Chondrocyte (in vitro differentiated cells): ENCODE measurements around the gene FBXL20. TPM values are rescaled to one million over a fixed set of nuclear protein-coding genes. Genes with fewer than 3 reads are reported as not detected.
"Not testable (repeated sequence)": the region's sequence is repeated elsewhere in the genome, so short reads cannot be mapped to it uniquely, and the experiment has no call there.

Source experiments
- DNase-seq: peaks from one replicate; pipeline ENCODE4 v3.0.0; 2021; ENCODE audit warnings: mixed read lengths, low spot score
- H3K27ac Mint-ChIP-seq: one replicate; pipeline ENCODE4 v1.8.0; 2021; ENCODE audit warnings: mild to moderate bottlenecking, moderate library complexity, mixed read lengths; ENCODE audit not compliant: unreplicated experiment
- H3K27me3 Mint-ChIP-seq: 2 replicates; pipeline ENCODE4 v1.8.0; 2021; ENCODE audit warnings: low read depth, mixed read lengths
- H3K36me3 Mint-ChIP-seq: 2 replicates; pipeline ENCODE4 v1.8.0; 2021; ENCODE audit warnings: low read depth, mixed read lengths
- H3K4me1 Mint-ChIP-seq: 2 replicates; pipeline ENCODE4 v1.8.0; 2021; ENCODE audit warnings: low read depth, mild to moderate bottlenecking, mixed read lengths
- H3K4me3 Mint-ChIP-seq: one replicate; pipeline ENCODE4 v1.8.0; 2021; ENCODE audit warnings: mild to moderate bottlenecking, moderate library complexity, mixed read lengths; ENCODE audit not compliant: unreplicated experiment
- H3K9me3 Mint-ChIP-seq: 2 replicates; pipeline ENCODE4 v1.8.0; 2021; ENCODE audit warnings: low read depth, mixed read lengths
- CTCF ChIP-seq: fragments of 200-600 bp; sonication (generic); IDR thresholded peaks from 2 replicates; pipeline ENCODE4 v1.5.0; 2021; ENCODE audit warnings: antibody characterized with exemption, mild to moderate bottlenecking, moderate library complexity
- total RNA-seq: library from RNA; stranded (reverse); gene quantifications from 3 replicates; pipeline ENCODE4 v1.2.1, GENCODE V29; 2021

The FBXL20 gene
- total RNA-seq, 1 donor from 2014 or later = 21.8 TPM

GRCh38 chr17:39443326-39443725 lies 41.9 kb upstream of the FBXL20 start:
- DNase-seq = no peak
- Mint-ChIP-seq H3K4me1 (no peaks in the 10 kb centered on the region), H3K27me3 (no peaks in the 10 kb centered on the region), H3K4me3 (no peak overlapping the region), H3K36me3 (peaks cover 31% of the 10 kb centered on the region), H3K27ac (no peak overlapping the region), H3K9me3 (no peaks in the 10 kb centered on the region)
- TF ChIP-seq CTCF = no peak

GRCh38 chr17:39439868-39440267 lies 38.4 kb upstream of the FBXL20 start:
- not testable (repeated sequence) for H3K4me1 Mint-ChIP-seq, H3K27me3 Mint-ChIP-seq, H3K9me3 Mint-ChIP-seq, H3K4me3 Mint-ChIP-seq, DNase-seq
- H3K27ac Mint-ChIP-seq = peak overlapping the region; percentile 20
- H3K36me3 Mint-ChIP-seq = peaks cover 29% of the 10 kb centered on the region

GRCh38 chr17:39429600-39429999 lies 28.2 kb upstream of the FBXL20 start:
- Mint-ChIP-seq H3K27me3 (no peaks in the 10 kb centered on the region), H3K36me3 (peaks cover 22% of the 10 kb centered on the region), H3K4me3 (no peak overlapping the region), H3K4me1 (no peaks in the 10 kb centered on the region), H3K27ac (no peak overlapping the region), H3K9me3 (no peaks in the 10 kb centered on the region)
- no peak for TF ChIP-seq CTCF
- DNase-seq = peak; percentile 13

GRCh38 chr17:39416141-39416540 lies 14.7 kb upstream of the FBXL20 start:
- no peaks in the 10 kb centered on the region for H3K27me3 Mint-ChIP-seq
- TF ChIP-seq CTCF = no peak
- H3K4me1 Mint-ChIP-seq = no peaks in the 10 kb centered on the region
- no peak overlapping the region for H3K4me3 Mint-ChIP-seq
- no peak for DNase-seq
- H3K36me3 Mint-ChIP-seq = peaks cover 23% of the 10 kb centered on the region
- H3K27ac Mint-ChIP-seq = no peak overlapping the region
- no peaks in the 10 kb centered on the region for H3K9me3 Mint-ChIP-seq

GRCh38 chr17:39410279-39410678 lies 8.9 kb upstream of the FBXL20 start:
- no peak for DNase-seq
- no peaks in the 10 kb centered on the region for H3K9me3 Mint-ChIP-seq
- H3K4me3 Mint-ChIP-seq = no peak overlapping the region
- peaks cover 37% of the 10 kb centered on the region for H3K36me3 Mint-ChIP-seq
- no peak for TF ChIP-seq CTCF
- peaks cover 3% of the 10 kb centered on the region for H3K4me1 Mint-ChIP-seq
- H3K27me3 Mint-ChIP-seq = no peaks in the 10 kb centered on the region
- H3K27ac Mint-ChIP-seq = no peak overlapping the region

- no peak for DNase-seq
- H3K9me3 Mint-ChIP-seq = no peaks in the 10 kb centered on the region
- H3K27me3 Mint-ChIP-seq = no peaks in the 10 kb centered on the region
- H3K27ac Mint-ChIP-seq = no peak overlapping the region
- H3K36me3 Mint-ChIP-seq = peaks cover 29% of the 10 kb centered on the region
- H3K4me1 Mint-ChIP-seq = peaks cover 16% of the 10 kb centered on the region
- no peak for TF ChIP-seq CTCF
- H3K4me3 Mint-ChIP-seq = no peak overlapping the region
Observed at GRCh38 chr17:39408360-39408759, 6.9 kb upstream of the FBXL20 start.
